Mammary epithelial cell (primary cell): ENCODE data around the gene NDST4.

ENCODE experiments used
- CTCF ChIP-seq, 2 donors: IDR thresholded peaks in 1 of 2; conservative IDR thresholded peaks in 1 of 2; 2 replicates each; pipeline ENCODE4 v1.5.1; 2011 to 2012; ENCODE audit warnings: inconsistent platforms in 2 of 2, low read length in 2 of 2, mild to moderate bottlenecking in 2 of 2, control low read depth in 1 of 2, low read depth in 1 of 2; ENCODE audit not compliant: insufficient read depth in 1 of 2; ENCODE audit errors: extremely low read depth in 1 of 2
- EZH2 ChIP-seq: IDR thresholded peaks from 2 replicates; pipeline ENCODE4 v1.6.1; 2012; ENCODE audit warnings: low read length, inconsistent platforms, borderline replicate concordance

- TF ChIP-seq EZH2: no peak
- no peak for TF ChIP-seq CTCF (conservative IDR thresholded peaks at IDR 0.05 in 1 of 2, IDR thresholded peaks at IDR 0.05 in 1 of 2; ENCODE audit: extremely low read depth in 1 of 2, insufficient read depth in 1 of 2, low read depth in 1 of 2, low read length in 2 of 2)
Observed at GRCh38 chr4:114980932-114981708, 132.3 kb downstream of the NDST4 start.
